Erythroblast (primary cell): Measurements from ENCODE around the gene TTC32.

Experiments used
- GATA1 ChIP-seq: IDR thresholded peaks from 2 replicates; pipeline ENCODE4 v1.6.1; 2011; ENCODE audit warnings: low read depth, mild to moderate bottlenecking, control low read depth, low read length, moderate library complexity
- POLR2A ChIP-seq: IDR thresholded peaks from 2 replicates; pipeline ENCODE4 v1.6.1; 2011; ENCODE audit warnings: mild to moderate bottlenecking, low read length

DNA sequence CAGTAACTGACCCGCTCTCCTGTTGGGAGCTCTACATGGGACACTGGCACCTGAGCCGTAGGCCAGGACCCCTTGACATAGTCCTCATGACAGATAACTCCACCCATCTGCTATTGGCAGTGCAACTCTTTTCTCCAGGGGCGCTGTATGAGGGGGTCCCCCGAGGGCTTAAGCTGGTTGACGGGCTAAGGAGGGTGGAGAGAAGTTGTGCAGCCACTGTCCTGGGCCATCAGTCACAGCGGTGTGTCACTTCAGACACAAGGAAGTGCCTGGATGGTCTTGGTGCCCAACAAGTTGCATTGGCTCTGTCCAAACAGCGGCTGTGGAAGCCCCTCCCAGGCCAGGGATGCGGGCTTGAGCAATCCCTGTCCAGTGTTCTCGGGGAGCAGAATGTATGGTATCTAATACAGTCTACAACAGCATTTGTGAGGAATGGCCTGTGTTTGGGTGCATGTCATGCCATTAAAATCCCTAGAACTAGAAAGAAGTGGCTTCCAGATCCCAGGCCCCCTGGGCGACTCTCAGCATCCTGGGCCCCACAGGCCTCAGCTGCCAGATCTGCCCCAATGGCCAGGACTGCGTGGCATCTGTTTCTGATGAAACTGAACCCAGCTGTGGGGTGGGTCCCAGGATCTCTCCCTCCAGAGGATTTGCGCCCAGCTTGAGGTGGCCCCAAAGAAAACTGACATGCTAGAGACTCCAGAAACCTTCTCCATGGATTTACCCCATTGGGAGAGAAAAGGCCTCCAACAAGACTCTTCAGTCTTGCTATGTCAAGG, 23.3 kb downstream of the TTC32 start:
- TF ChIP-seq POLR2A: no peak
- TF ChIP-seq GATA1: no peak
